ENCODE data around the gene DCDC2C. TPM values are rescaled to one million over a fixed set of nuclear protein-coding genes. Genes with fewer than 3 reads are reported as not detected.

The DCDC2C gene
- total RNA-seq, 1 experiment from 2014 or later, result not detected

DNA sequence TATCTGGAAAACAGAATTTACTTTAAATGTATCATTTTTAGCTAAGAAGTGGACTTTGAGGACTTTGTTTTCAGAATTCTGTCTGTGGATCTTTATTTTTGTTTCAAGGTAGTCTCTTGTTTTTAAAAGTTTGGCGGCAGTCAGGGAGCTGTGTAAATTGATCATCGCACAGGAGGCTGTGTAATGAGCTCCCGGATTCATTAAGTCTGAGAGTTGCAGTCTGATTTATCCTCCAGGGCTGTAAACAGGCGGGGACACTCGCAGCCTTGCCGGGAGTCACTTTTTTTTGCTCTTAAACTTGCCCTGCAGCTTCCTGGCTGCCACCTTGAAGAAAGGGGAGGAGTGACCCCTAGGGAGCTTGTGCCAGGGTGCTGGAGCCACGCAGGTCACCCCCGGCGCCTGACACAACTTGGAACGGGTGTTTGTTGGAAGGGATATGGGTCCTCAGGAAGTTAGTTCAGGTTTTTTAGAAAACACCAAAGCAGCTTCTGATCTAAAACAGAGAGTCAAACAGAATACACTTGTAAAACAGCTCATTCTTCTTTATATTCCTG is 76.2 kb downstream of the DCDC2C start:
- peaks cover 47% of the 10 kb centered on the region for H3K27me3 ChIP-seq (ENCODE audit: low read length)
- no peak for ATAC-seq
- peaks cover 2% of the 10 kb centered on the region for H3K4me1 ChIP-seq (ENCODE audit: insufficient read depth, low read length)
- H3K9me3 ChIP-seq (ENCODE audit: low read length), result no peaks in the 10 kb centered on the region
- intact Hi-C loops (cut with micrococcal nuclease), result no loop called here
- H4K20me1 ChIP-seq (ENCODE audit: low read length), result no peaks in the 10 kb centered on the region
- H3K27ac ChIP-seq (ENCODE audit: low read length), result no peak overlapping the region
- H3K36me3 ChIP-seq (ENCODE audit: low read depth, low read length), result no peaks in the 10 kb centered on the region
- no peak overlapping the region for H2AFZ ChIP-seq (ENCODE audit: low read length)
- H3K9ac ChIP-seq (ENCODE audit: low read length), result no peak overlapping the region
- no peaks in the 10 kb centered on the region for H3K79me2 ChIP-seq (ENCODE audit: low read length)
- H3K4me3 ChIP-seq (ENCODE audit: low read length), result no peak overlapping the region
- H3K4me2 ChIP-seq (ENCODE audit: low read length), result peak overlapping the region; percentile 48; the same call in 1 of the 2 replicates
- ChIA-PET POLR2A (ENCODE audit: unreplicated experiment) (no interaction called here), CTCF (no interaction called here)
- TF ChIP-seq, protein P1, sequence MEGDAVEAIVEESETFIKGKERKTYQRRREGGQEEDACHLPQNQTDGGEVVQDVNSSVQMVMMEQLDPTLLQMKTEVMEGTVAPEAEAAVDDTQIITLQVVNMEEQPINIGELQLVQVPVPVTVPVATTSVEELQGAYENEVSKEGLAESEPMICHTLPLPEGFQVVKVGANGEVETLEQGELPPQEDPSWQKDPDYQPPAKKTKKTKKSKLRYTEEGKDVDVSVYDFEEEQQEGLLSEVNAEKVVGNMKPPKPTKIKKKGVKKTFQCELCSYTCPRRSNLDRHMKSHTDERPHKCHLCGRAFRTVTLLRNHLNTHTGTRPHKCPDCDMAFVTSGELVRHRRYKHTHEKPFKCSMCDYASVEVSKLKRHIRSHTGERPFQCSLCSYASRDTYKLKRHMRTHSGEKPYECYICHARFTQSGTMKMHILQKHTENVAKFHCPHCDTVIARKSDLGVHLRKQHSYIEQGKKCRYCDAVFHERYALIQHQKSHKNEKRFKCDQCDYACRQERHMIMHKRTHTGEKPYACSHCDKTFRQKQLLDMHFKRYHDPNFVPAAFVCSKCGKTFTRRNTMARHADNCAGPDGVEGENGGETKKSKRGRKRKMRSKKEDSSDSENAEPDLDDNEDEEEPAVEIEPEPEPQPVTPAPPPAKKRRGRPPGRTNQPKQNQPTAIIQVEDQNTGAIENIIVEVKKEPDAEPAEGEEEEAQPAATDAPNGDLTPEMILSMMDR (conservative IDR thresholded peaks at IDR 0.05; ENCODE audit: low read depth, low read length), result no peak
- TF ChIP-seq EZH2 (IDR thresholded peaks at IDR 0.05; ENCODE audit: low read length, unreplicated experiment) (no peak), EZH2phosphoT487 (IDR thresholded peaks at IDR 0.05; ENCODE audit: borderline replicate concordance, low read length) (no peak)
- no TSS peak for BruUV-seq (replicated peaks)
- H3K9me2 ChIP-seq (replicated peaks; ENCODE audit: low read length), result no peaks in the 10 kb centered on the region
- H3F3A ChIP-seq (ENCODE audit: low read length, unreplicated experiment), result no peaks in the 10 kb centered on the region
- no peak for DNase-seq

DNA sequence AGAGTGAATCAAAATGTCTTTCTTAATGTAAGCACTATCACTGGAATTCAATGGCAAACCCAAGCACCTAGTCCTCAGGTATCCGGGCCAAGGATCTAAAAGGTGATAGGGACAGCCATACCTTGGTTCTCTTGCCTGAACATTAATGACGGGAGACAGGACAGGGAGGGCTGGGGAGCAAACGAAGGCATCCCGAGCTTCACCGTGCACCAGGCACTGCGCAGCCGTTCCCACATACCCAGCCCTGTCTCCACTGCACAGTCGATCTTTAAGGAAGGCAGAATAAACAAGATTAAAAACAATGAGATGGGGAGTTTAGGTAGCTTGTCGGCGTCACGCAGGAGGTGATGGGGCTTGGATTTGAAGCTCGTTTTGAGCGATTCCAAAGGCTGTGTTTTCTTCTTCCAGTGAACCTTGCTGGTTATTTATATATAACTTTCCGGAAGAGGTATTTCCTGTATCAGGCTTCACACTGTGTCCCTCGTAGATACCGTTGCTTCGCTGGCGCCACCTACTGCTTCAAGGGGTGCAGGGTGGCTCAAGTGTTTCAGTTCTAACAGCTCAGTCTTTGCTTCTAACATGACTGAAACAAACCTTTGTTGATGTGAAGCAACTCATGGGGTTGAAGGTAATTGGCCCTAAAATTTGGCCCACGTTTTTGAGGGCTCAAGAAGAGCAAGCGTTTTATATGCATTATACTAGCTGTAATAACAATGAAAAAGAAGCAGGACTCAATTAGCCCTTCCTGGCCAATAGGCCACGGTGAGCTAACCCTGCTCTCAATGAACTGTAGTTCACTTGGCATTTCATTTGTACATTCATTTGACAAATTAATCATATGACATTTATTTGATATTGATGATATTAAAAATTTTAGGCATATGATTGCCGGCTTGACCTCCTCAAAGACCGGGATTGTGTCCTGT is 77.4 kb downstream of the DCDC2C start:
- ATAC-seq (peak; percentile 66; the same call in 1 of the 2 replicates), DNase-seq (peak; percentile 67)
- Histone ChIP-seq H3F3A (ENCODE audit: low read length, unreplicated experiment) (peaks cover 4% of the 10 kb centered on the region), H3K9me2 (replicated peaks; ENCODE audit: low read length) (no peaks in the 10 kb centered on the region), H3K9ac (ENCODE audit: low read length) (no peak overlapping the region), H3K79me2 (ENCODE audit: low read length) (no peaks in the 10 kb centered on the region), H3K9me3 (ENCODE audit: low read length) (no peaks in the 10 kb centered on the region), H3K4me1 (ENCODE audit: insufficient read depth, low read length) (peaks cover 13% of the 10 kb centered on the region), H3K27ac (ENCODE audit: low read length) (no peak overlapping the region), H3K27me3 (ENCODE audit: low read length) (peaks cover 47% of the 10 kb centered on the region), H3K4me3 (ENCODE audit: low read length) (no peak overlapping the region), H3K36me3 (ENCODE audit: low read depth, low read length) (no peaks in the 10 kb centered on the region), H2AFZ (ENCODE audit: low read length) (no peak overlapping the region), H3K4me2 (ENCODE audit: low read length) (0 out of 2 replicates have a peak overlapping the region, but pooled peaks have one; percentile 1), H4K20me1 (ENCODE audit: low read length) (no peaks in the 10 kb centered on the region)
- ChIA-PET CTCF (interaction anchor here (0.7 kb wide), 1 partner anchor 709 kb away, joined by 3 read pairs; no protein-coding TSS in a partner anchor), POLR2A (ENCODE audit: unreplicated experiment) (no interaction called here)
- TF ChIP-seq EZH2phosphoT487 (IDR thresholded peaks at IDR 0.05; ENCODE audit: borderline replicate concordance, low read length) (no peak), EZH2 (IDR thresholded peaks at IDR 0.05; ENCODE audit: low read length, unreplicated experiment) (no peak)
- TF ChIP-seq, protein P1 (conservative IDR thresholded peaks at IDR 0.05; ENCODE audit: low read depth, low read length), result peak; percentile 81
- BruUV-seq (replicated peaks), result no TSS peak
- intact Hi-C loops (cut with micrococcal nuclease), result no loop called here
